GM12874 (cell line): ENCODE results near the gene AJAP1.

ENCODE experiments used
- TF ChIP-seq, protein P1 (sequence below): IDR thresholded peaks from 2 replicates; pipeline ENCODE4 v1.5.1; 2011; ENCODE audit warnings: low read depth, mild to moderate bottlenecking, control low read depth, low read length, moderate library complexity; ENCODE audit not compliant: insufficient read depth

The AJAP1 gene

DNA sequence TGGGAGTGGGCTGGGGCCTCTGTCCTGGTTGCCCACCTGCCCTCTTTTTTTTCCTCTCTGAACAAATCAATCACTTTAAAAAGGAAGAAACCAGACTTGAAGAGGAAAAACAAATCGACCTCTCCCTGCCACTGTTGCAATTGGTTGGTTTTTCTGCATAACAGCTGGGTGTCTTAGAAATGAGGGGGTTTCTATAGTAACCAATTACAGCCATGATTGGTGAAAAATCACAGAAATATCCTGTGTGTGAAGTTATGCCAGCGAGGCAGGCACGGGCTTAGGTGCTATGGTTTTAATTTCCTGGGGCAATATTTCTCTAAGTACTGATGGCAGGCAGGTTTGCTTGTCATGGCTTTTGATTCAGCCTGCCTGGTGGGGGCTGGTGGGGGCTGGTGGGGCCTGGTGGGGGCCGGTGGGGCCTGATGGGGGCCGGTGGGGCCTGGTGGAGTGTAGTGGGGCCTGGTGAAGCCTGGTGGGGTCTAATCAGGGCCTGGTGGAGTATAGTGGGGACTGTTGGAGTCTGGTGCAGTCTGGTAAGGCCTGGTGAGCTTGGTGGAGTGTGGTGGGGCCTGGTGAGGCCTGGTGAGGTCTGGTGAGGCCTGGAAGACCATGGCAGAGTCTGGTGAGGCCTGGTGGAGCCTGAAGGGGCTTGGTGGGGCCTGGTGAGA, 54.6 kb downstream of the AJAP1 start:
- TF ChIP-seq, protein P1, sequence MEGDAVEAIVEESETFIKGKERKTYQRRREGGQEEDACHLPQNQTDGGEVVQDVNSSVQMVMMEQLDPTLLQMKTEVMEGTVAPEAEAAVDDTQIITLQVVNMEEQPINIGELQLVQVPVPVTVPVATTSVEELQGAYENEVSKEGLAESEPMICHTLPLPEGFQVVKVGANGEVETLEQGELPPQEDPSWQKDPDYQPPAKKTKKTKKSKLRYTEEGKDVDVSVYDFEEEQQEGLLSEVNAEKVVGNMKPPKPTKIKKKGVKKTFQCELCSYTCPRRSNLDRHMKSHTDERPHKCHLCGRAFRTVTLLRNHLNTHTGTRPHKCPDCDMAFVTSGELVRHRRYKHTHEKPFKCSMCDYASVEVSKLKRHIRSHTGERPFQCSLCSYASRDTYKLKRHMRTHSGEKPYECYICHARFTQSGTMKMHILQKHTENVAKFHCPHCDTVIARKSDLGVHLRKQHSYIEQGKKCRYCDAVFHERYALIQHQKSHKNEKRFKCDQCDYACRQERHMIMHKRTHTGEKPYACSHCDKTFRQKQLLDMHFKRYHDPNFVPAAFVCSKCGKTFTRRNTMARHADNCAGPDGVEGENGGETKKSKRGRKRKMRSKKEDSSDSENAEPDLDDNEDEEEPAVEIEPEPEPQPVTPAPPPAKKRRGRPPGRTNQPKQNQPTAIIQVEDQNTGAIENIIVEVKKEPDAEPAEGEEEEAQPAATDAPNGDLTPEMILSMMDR, result no peak

DNA sequence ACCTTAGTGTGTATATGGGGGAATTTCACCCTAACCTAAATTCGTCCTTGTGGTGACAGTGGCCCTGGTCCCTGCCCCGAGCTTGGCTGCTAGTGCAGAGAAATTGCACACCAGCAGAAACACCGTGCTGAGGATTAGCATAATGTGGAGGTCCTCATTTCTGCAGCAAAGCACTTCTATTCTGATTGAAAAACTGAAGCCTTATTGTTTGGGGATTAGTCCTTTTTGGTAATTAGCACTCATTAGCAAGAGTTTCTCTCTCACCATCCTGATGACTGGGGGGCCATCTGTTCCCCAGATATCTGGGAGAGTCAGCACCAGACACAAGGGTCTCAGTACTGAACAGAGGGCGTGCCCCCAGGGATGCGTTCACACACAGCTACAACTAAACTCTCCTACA, 55.2 kb downstream of the AJAP1 start:
- TF ChIP-seq, protein P1, result no peak

DNA sequence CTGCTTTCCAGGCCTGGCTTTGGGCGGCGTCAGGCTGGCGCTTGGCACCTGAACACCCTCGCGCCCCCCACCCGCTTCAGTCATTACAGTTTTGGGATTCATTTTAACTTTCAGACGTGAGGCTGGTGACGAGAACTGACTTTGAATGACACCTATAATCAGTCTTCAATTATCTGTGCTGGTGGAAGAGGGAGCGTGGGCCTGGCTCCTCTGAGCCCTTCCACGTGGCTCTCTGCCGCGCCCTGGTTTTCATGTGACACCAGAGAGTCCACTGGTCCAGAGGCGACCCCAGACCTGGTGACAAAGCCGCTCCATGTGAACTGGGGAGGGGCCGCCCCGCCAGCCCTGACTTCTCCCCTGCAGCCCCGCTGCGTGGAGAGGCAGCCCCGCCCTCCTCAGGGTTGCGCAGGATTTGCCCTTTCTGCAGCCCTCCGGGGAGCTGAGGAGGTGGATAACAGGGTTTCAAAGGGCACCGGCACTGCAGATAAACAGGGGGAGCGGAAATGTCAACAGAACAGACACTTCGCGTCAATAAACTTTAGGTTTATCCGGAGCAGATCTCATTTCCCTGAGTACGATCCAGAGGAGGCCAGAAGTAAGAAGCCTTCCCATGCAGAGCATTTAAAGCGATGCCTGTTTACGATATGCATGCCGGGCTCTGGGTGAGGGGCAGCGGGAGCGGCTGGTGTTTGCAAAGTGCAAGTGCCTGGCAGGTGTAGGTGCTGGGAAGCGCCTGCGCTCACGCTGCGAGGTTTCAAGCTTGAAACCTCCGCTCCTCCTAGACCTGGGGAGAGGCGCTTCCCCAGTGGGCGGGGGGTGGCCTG, 56.4 kb downstream of the AJAP1 start:
- TF ChIP-seq, protein P1, result no peak

DNA sequence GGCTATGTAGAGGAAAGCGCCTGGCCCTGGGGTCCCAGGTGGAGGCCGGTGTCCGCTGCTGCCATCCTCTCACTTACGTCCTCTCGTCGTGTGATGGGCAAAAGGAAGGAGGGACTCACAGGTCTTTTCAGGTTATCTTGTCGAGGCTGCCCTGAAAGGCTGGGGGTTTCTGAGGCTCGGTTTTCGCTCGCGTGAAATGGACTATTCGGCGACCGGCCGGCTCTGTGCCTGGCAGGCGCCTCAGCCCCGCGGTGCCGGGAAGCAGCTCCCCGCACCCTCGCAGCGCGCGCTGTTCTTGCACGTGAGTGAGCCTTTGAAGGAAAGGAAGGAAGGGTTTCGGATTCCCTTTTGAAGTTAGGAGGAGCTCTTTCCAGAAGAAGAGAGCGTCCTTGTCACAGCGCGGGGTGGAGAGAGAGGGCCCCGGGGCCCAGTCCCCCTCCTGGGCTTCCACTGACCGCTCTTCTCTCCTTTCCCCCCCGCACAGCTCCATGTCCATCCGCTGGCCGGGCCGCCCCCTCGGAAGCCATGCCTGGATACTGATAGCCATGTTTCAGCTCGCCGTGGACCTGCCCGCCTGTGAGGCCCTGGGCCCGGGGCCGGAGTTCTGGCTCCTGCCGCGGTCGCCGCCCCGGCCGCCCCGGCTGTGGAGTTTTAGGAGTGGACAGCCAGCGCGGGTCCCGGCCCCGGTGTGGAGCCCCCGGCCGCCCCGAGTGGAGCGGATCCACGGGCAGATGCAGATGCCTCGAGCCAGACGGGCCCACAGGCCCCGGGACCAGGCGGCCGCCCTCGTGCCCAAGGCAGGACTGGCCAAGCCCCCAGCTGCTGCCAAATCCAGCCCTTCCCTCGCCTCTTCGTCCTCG, 57.2 kb downstream of the AJAP1 start:
- TF ChIP-seq, protein P1, result no peak

DNA sequence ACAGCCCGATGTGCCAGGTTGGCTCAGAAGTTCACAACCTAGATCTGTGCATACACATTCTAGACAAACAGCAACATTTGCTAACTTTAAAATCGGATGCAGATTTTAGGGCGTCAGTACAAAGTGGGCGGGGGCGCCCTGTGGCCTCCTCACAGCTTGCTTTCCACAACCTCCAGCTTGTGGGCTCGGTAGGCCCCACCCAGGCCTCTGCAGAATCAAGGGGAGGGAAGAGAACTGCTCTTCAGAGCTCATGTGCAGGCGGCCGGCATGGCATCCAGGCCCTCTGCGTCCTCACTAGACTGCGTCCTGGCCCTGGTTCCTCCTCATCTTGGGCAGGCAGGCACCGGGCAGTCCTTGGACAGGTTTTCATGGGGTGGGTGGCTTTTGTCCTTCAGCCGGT, 59.3 kb downstream of the AJAP1 start:
- TF ChIP-seq, protein P1, result no peak

DNA sequence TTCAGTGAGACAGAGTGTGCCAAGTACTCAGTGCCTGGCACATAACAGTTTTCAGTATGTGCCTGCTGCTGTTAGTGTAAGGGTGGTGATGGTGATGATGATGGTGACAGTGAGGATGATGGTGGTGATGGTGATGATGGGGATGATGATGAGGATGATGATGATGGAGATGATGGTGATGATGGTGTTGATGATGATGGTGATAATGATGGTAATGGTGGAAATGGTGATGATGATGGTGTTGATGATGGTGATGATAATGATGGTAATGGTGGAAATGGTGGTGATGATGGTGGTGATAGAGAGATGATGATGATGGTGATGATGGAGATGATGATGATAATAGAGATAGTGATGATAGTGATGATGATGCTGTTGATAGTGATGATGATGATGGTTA, 62.0 kb downstream of the AJAP1 start:
- TF ChIP-seq, protein P1, result no peak

DNA sequence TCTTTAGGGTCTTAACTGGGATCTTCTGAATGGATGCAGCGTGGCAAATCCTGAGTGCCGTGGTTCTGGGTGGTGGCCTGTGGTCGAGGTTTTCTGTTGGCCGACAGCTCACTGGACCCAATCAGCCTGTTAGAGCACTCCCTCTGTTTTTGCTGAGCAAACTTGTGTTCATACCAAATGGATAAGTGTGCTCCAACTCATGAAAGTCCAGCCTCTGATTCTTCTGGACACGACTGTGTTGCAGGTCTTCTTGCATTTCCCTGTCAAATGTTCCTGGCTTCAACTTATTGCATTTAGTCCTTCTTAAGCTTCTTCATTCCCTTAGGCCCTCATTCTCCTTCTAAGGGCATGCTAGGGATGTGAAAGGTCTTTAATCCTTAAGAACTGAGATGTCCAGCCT, 63.7 kb downstream of the AJAP1 start:
- TF ChIP-seq, protein P1, result no peak
